Tibial artery (tissue), 4 donors: ENCODE results near the gene PHOX2A.

ENCODE experiments used
- DNase-seq, 2 donors: peaks; one replicate each; pipeline ENCODE4 v3.0.0-alpha.2; 2019
- H3K27ac ChIP-seq, 2 donors: fragments of 200-600 bp; sonication (generic) in 1 of 2; 1 replicate in 1 of 2; 2 replicates in 1 of 2; pipeline ENCODE4 v1.5.1; 2018 to 2019; ENCODE audit warnings: mild to moderate bottlenecking in 1 of 2
- H3K27me3 ChIP-seq, 2 donors: fragments of 200-600 bp; sonication (generic) in 1 of 2; one replicate each; pipeline versions ENCODE4 v1.5.1 to v1.6.0; 2016 to 2019
- H3K36me3 ChIP-seq, 3 donors: fragments of 200-600 bp; sonication (generic) in 2 of 3; one replicate each; pipeline ENCODE4 v1.5.1; 2016 to 2019; ENCODE audit warnings: mild to moderate bottlenecking in 2 of 3
- H3K4me1 ChIP-seq, 4 donors: fragments of 200-600 bp; sonication (generic) in 2 of 4; 1 replicate in 3 of 4; 2 replicates in 1 of 4; pipeline ENCODE4 v1.5.1; 2016 to 2019
- H3K4me3 ChIP-seq, 2 donors: fragments of 200-600 bp; sonication (generic) in 1 of 2; 1 replicate in 1 of 2; 2 replicates in 1 of 2; pipeline ENCODE4 v1.5.1; 2018 to 2019; ENCODE audit warnings: mild to moderate bottlenecking in 2 of 2
- H3K9me3 ChIP-seq, 3 donors: fragments of 200-600 bp; sonication (generic) in 1 of 3; one replicate each; pipeline ENCODE4 v1.5.1; 2016 to 2019
- intact Hi-C: fragments of 100-400 bp; cut with DNase I; formaldehyde crosslinking; loops from one replicate; pipeline ENCODE4 v1.15.0; 2023; ENCODE audit warnings: low total_unique reads
- TF ChIP-seq, protein P1 (sequence below), 2 experiments: fragments of 200-600 bp in 1 of 2; fragments of 450-650 bp in 1 of 2; IDR thresholded peaks; one replicate each; pipeline ENCODE4 v1.5.1; 2017 to 2019; ENCODE audit warnings: antibody characterized with exemption in 2 of 2, mild to moderate bottlenecking in 1 of 2, moderate library complexity in 1 of 2

Gene PHOX2A

DNA sequence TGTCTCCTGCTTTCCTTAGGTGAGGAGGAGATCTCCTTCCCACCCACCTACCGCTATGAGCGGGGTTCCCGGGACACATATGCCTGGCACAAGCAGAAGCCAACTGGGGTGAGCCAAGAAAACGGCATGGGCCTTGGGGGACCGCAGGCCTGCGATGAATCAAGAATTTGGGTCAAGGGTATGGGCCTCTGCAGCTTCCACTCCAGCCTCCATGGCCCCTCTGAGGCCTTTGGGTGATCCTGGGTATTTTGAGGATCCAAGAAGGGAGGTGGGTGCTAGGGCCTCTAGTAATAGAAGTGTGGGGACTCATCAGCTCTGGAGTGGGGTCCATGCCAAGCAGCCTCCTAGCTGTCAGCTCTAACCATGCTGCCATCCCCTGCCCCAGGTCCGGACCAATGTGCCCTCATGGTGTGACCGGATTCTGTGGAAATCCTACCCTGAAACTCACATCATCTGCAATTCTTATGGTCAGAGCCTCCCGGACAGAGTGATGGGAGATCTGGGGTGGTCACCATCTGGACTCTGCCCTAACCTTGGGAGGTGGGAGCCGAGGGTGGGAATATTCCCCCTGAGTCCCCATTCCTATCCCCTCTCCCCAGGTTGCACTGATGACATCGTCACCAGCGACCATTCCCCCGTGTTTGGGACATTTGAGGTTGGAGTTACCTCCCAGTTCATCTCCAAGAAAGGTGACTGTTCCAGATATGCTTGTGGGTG is 10.8 kb downstream of the PHOX2A start:
- DNase-seq: peak in 1 of 2 donors; percentile 51
- intact Hi-C loops: no loop called here

DNA sequence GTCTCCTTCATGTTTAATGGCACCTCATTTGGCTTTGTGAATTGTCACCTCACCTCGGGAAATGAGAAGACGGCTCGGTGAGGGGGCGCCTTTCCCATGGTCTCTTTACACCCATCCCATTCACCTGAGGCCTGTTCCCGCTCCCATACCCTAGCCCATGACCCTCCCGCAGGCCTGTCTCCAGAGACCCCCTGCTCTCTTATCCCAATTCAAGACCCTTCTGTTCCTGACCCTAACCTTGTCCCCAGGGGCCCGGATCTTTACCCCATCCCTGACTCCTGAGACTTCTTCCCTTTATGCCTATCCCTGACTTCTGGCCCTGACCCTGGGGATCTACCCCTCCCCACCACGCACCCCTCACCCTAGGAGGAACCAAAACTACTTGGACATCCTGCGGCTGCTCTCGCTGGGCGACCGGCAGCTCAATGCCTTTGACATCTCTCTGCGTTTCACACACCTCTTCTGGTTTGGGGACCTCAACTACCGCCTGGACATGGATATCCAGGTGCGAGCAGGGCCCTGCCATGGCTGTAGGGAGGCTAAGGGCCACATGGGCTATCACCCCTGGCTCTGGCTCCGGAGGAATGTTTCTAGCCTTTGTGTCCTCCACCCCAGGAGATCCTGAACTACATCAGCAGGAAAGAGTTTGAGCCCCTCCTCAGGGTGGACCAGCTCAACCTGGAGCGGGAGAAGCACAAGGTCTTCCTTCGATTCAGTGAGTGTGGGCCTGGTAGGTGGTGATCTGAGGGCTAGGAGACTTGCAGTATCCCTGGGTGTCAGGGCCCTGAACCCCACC is 11.5 kb downstream of the PHOX2A start:
- Histone ChIP-seq H3K27ac (no peak overlapping the region), H3K36me3 (peaks cover 87 to 100% (median 93%) of the 10 kb centered on the region in 3 donors), H3K9me3 (no peaks in the 10 kb centered on the region), H3K4me3 (no peak overlapping the region), H3K4me1 (peaks cover 0 to 13% (median 5%) of the 10 kb centered on the region in 4 donors), H3K27me3 (no peaks in the 10 kb centered on the region)
- intact Hi-C loops: no loop called here
- TF ChIP-seq, protein P1, sequence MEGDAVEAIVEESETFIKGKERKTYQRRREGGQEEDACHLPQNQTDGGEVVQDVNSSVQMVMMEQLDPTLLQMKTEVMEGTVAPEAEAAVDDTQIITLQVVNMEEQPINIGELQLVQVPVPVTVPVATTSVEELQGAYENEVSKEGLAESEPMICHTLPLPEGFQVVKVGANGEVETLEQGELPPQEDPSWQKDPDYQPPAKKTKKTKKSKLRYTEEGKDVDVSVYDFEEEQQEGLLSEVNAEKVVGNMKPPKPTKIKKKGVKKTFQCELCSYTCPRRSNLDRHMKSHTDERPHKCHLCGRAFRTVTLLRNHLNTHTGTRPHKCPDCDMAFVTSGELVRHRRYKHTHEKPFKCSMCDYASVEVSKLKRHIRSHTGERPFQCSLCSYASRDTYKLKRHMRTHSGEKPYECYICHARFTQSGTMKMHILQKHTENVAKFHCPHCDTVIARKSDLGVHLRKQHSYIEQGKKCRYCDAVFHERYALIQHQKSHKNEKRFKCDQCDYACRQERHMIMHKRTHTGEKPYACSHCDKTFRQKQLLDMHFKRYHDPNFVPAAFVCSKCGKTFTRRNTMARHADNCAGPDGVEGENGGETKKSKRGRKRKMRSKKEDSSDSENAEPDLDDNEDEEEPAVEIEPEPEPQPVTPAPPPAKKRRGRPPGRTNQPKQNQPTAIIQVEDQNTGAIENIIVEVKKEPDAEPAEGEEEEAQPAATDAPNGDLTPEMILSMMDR (IDR thresholded peaks at IDR 0.05): no peak
- DNase-seq: no peak

More for the DNA sequence above, 10.8 kb downstream of the PHOX2A start:
- Histone ChIP-seq H3K4me1 (peaks cover 0 to 12% (median 6%) of the 10 kb centered on the region in 4 donors), H3K4me3 (no peak overlapping the region), H3K27ac (no peak overlapping the region), H3K27me3 (no peaks in the 10 kb centered on the region), H3K36me3 (peaks cover 89 to 100% (median 96%) of the 10 kb centered on the region in 3 donors), H3K9me3 (no peaks in the 10 kb centered on the region)
- TF ChIP-seq, protein P1 (IDR thresholded peaks at IDR 0.05): no peak

DNA sequence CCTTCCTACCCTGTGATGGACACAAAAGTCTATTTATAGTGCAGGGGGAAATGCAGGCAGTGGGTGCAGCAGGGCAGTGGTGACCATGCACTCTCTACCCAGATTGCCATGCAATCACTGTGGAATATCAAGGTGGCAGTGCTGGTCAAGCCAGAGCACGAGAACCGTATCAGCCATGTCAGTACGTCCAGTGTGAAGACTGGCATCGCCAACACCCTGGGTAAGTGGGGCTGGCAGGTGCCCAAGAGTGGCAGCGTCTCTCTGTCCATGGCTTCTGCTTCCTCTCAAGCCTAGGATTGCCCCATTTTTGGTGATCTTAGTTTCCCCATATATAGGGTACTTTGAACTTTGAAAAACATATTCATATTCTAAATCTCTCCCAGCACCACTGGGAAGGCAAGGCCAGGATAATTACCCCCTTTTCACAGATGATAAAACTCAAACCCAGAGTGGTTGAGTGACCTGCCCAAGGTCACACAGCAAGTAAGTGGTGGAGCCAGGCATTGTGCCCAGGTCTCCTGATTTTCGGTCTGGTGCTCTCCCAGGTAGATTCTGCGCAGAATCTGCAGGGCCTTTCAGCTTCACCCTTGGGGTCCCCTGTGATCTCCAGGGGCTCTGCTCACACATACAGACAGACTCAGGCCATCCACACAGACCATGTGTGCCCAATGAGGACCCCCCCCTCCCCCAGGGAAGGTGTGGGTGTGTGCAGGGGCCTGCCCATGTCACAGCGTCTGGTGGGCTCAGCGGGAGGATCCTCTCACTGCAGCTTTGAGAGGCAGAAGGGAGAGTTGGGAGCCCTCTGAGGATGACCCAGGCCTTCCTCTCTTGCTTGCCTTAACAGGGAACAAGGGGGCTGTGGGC is 12.3 kb downstream of the PHOX2A start:
- DNase-seq: no peak
- peaks cover 85 to 100% (median 88%) of the 10 kb centered on the region in 3 donors for H3K36me3 ChIP-seq
- H3K4me3 ChIP-seq: no peak overlapping the region
- TF ChIP-seq, protein P1 (IDR thresholded peaks at IDR 0.05): no peak
- H3K27ac ChIP-seq: no peak overlapping the region
- intact Hi-C loops: no loop called here
- peaks cover 0 to 21% (median 10%) of the 10 kb centered on the region in 4 donors for H3K4me1 ChIP-seq
- no peaks in the 10 kb centered on the region for H3K27me3 ChIP-seq
- no peaks in the 10 kb centered on the region for H3K9me3 ChIP-seq

DNA sequence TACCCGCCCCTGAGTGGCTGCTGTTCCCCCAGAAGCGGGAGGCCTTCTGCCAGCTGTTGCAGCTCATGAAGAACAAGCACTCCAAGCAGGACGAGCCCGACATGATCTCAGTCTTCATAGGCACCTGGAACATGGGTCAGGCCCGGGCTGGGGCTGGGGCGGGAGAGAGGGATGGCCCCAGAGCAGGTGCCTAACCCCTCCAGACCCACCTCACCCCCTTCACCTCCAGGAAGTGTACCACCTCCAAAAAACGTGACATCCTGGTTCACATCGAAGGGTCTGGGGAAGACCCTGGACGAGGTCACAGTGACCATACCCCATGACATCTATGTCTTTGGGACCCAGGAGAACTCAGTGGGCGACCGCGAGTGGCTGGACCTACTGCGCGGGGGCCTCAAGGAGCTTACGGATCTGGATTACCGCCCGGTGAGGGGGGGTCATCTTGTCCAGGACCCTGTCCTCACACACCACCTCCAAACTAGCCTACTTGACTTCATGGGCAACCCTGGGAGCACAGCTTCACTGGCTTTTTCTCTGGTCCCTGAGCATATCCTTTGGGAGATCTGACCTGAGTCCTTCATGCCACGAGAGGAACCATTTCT is 13.1 kb downstream of the PHOX2A start:
- Histone ChIP-seq H3K9me3 (no peaks in the 10 kb centered on the region), H3K27ac (no peak overlapping the region), H3K4me3 (no peak overlapping the region), H3K27me3 (no peaks in the 10 kb centered on the region), H3K4me1 (peaks cover 0 to 28% (median 15%) of the 10 kb centered on the region in 4 donors), H3K36me3 (peaks cover 78 to 96% (median 84%) of the 10 kb centered on the region in 3 donors)
- TF ChIP-seq, protein P1 (IDR thresholded peaks at IDR 0.05): no peak
- intact Hi-C loops: no loop called here
- no peak for DNase-seq
